Measurements from ENCODE around the gene IFNK. TPM values are rescaled to one million over a fixed set of nuclear protein-coding genes. Genes with fewer than 3 reads are reported as not detected.

Gene IFNK
- total RNA-seq, 3 donors from 2014 or later (not counting 1 experiment from before 2014, with no cell fraction given): not detected

GRCh38 chr9:27536168-27536567, 12.1 kb downstream of the IFNK start:
- intact Hi-C loops (cut with micrococcal nuclease): loop anchor here (10.0 kb wide), 1 partner anchor 501 kb away; no protein-coding TSS in a partner anchor
- no peaks in the 10 kb centered on the region for H3K36me3 Mint-ChIP-seq
- H3K4me3 Mint-ChIP-seq: no peak overlapping the region
- H3K27ac Mint-ChIP-seq: no peak overlapping the region
- no peaks in the 10 kb centered on the region for H3K27me3 Mint-ChIP-seq (ENCODE audit: low read depth in 2 of 2)
- no peaks in the 10 kb centered on the region for H3K27me3 ChIP-seq (ENCODE audit: control insufficient read depth, insufficient read depth, low read length)
- TF ChIP-seq, protein P1, sequence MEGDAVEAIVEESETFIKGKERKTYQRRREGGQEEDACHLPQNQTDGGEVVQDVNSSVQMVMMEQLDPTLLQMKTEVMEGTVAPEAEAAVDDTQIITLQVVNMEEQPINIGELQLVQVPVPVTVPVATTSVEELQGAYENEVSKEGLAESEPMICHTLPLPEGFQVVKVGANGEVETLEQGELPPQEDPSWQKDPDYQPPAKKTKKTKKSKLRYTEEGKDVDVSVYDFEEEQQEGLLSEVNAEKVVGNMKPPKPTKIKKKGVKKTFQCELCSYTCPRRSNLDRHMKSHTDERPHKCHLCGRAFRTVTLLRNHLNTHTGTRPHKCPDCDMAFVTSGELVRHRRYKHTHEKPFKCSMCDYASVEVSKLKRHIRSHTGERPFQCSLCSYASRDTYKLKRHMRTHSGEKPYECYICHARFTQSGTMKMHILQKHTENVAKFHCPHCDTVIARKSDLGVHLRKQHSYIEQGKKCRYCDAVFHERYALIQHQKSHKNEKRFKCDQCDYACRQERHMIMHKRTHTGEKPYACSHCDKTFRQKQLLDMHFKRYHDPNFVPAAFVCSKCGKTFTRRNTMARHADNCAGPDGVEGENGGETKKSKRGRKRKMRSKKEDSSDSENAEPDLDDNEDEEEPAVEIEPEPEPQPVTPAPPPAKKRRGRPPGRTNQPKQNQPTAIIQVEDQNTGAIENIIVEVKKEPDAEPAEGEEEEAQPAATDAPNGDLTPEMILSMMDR (IDR thresholded peaks at IDR 0.05): no peak
- no peak overlapping the region for H3K4me3 ChIP-seq (ENCODE audit: low read length)
- H3K4me1 Mint-ChIP-seq: no peaks in the 10 kb centered on the region
- H3K4me1 ChIP-seq (ENCODE audit: control insufficient read depth, insufficient read depth, low read length): no peaks in the 10 kb centered on the region
- no peak for DNase-seq
- no peaks in the 10 kb centered on the region for H3K36me3 ChIP-seq (ENCODE audit: control insufficient read depth, insufficient read depth, low read length)
- WGBS (ENCODE audit: insufficient coverage): 83% methylated on average over 3 of the region's 3 CpGs
- no peak for ATAC-seq
- H3K9me3 ChIP-seq (ENCODE audit: control insufficient read depth, insufficient read depth, low read length): no peaks in the 10 kb centered on the region
- H3K27ac ChIP-seq (ENCODE audit: low read length): no peak overlapping the region
- no peaks in the 10 kb centered on the region for H3K9me3 Mint-ChIP-seq

- H3K4me1 Mint-ChIP-seq: no peaks in the 10 kb centered on the region
These were observed 12.9 kb downstream of the IFNK start for GRCh38 chr9:27537027-27537435.

GRCh38 chr9:27537756-27538155, 13.7 kb downstream of the IFNK start:
- no peak overlapping the region for H3K27ac Mint-ChIP-seq
- intact Hi-C loops (cut with micrococcal nuclease): loop anchor here (10.0 kb wide), 1 partner anchor 503 kb away; no protein-coding TSS in a partner anchor
- no peak overlapping the region for H3K27ac ChIP-seq (ENCODE audit: low read length)
- no peaks in the 10 kb centered on the region for H3K36me3 ChIP-seq (ENCODE audit: control insufficient read depth, insufficient read depth, low read length)
- no peaks in the 10 kb centered on the region for H3K27me3 ChIP-seq (ENCODE audit: control insufficient read depth, insufficient read depth, low read length)
- 100% methylated on average over 1 of the region's 1 CpG for whole genome bisulfite sequencing (ENCODE audit: insufficient coverage)
- no peak overlapping the region for H3K4me3 ChIP-seq (ENCODE audit: low read length)
- H3K4me1 ChIP-seq (ENCODE audit: control insufficient read depth, insufficient read depth, low read length): no peaks in the 10 kb centered on the region
- TF ChIP-seq, protein P1 (IDR thresholded peaks at IDR 0.05): no peak
- H3K4me3 Mint-ChIP-seq: no peak overlapping the region
- ATAC-seq (no peak), DNase-seq (no peak)
- no peaks in the 10 kb centered on the region for H3K4me1 Mint-ChIP-seq
- H3K27me3 Mint-ChIP-seq (ENCODE audit: low read depth in 2 of 2): no peaks in the 10 kb centered on the region
- H3K36me3 Mint-ChIP-seq: no peaks in the 10 kb centered on the region
- no peaks in the 10 kb centered on the region for H3K9me3 ChIP-seq (ENCODE audit: control insufficient read depth, insufficient read depth, low read length)
- no peaks in the 10 kb centered on the region for H3K9me3 Mint-ChIP-seq

More at GRCh38 chr9:27537027-27537435, 12.9 kb downstream of the IFNK start:
- Mint-ChIP-seq H3K27ac (no peak overlapping the region), H3K4me3 (no peak overlapping the region), H3K27me3 (ENCODE audit: low read depth in 2 of 2) (no peaks in the 10 kb centered on the region), H3K36me3 (no peaks in the 10 kb centered on the region), H3K9me3 (no peaks in the 10 kb centered on the region)
- H3K4me3 ChIP-seq (ENCODE audit: low read length): no peak overlapping the region
- DNase-seq (no peak), ATAC-seq (no peak)
- H3K27ac ChIP-seq (ENCODE audit: low read length): no peak overlapping the region
- H3K36me3 ChIP-seq (ENCODE audit: control insufficient read depth, insufficient read depth, low read length): no peaks in the 10 kb centered on the region
- H3K27me3 ChIP-seq (ENCODE audit: control insufficient read depth, insufficient read depth, low read length): no peaks in the 10 kb centered on the region
- H3K4me1 ChIP-seq (ENCODE audit: control insufficient read depth, insufficient read depth, low read length): no peaks in the 10 kb centered on the region
- intact Hi-C loops (cut with micrococcal nuclease): loop anchor here (10.0 kb wide), 1 partner anchor 502 kb away; no protein-coding TSS in a partner anchor
- TF ChIP-seq, protein P1 (IDR thresholded peaks at IDR 0.05): no peak
- no peaks in the 10 kb centered on the region for H3K9me3 ChIP-seq (ENCODE audit: control insufficient read depth, insufficient read depth, low read length)
- WGBS (ENCODE audit: insufficient coverage): 96% methylated on average over 7 of the region's 7 CpGs

DNA sequence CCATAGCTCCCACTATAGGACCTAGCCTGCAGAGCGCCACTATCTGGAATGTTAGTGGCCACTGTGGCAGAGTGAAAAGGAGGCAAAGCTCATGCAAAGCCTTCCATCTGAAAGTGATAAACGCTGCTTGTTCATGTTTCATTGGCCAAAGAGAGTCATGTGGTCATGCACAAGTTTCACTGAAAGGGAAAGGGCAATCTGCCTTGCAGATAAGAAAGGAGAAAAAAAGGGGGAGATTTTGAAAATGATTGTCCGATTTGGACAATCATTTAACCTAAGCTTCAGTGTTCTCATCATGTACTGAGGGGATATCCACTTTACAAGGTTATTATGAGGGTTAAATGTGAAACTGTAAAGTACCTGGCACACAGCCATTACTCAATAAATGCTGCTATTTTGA, 14.6 kb downstream of the IFNK start:
- ATAC-seq: no peak
- no peak for DNase-seq
- Histone ChIP-seq H3K4me1 (ENCODE audit: control insufficient read depth, insufficient read depth, low read length) (no peaks in the 10 kb centered on the region), H3K27me3 (ENCODE audit: control insufficient read depth, insufficient read depth, low read length) (no peaks in the 10 kb centered on the region), H3K27ac (ENCODE audit: low read length) (no peak overlapping the region), H3K9me3 (ENCODE audit: control insufficient read depth, insufficient read depth, low read length) (no peaks in the 10 kb centered on the region), H3K4me3 (ENCODE audit: low read length) (no peak overlapping the region), H3K36me3 (ENCODE audit: control insufficient read depth, insufficient read depth, low read length) (no peaks in the 10 kb centered on the region)
- TF ChIP-seq, protein P1 (IDR thresholded peaks at IDR 0.05): no peak
- Mint-ChIP-seq H3K27me3 (ENCODE audit: low read depth in 2 of 2) (no peaks in the 10 kb centered on the region), H3K9me3 (no peaks in the 10 kb centered on the region), H3K27ac (no peak overlapping the region), H3K4me1 (no peaks in the 10 kb centered on the region), H3K4me3 (no peak overlapping the region), H3K36me3 (no peaks in the 10 kb centered on the region)
- intact Hi-C loops (cut with micrococcal nuclease): loop anchor here (10.0 kb wide), 1 partner anchor 504 kb away; no protein-coding TSS in a partner anchor
- 85% methylated on average over 3 of the region's 3 CpGs for WGBS (ENCODE audit: insufficient coverage)
